SU-DHL-6 (cell line): ENCODE measurements around the gene ZGLP1.

Experiments
- H2AFZ ChIP-seq: fragments of 200-600 bp; sonication (generic); 2 replicates; pipeline ENCODE4 v1.6.1; 2014; ENCODE audit warnings: low read depth, mild to moderate bottlenecking, moderate library complexity, mixed read lengths, antibody characterized with exemption, low read length; ENCODE audit not compliant: severe bottlenecking
- H3F3A ChIP-seq: fragments of 200-600 bp; shearing (Covaris generic); 2 replicates; pipeline ENCODE4 v1.6.0; 2016; ENCODE audit warnings: antibody characterized with exemption, mild to moderate bottlenecking; ENCODE audit not compliant: insufficient read depth
- H3K27ac ChIP-seq: fragments of 200-600 bp; sonication (generic); 2 replicates; pipeline ENCODE4 v1.5.1; 2016; ENCODE audit warnings: low read depth, mild to moderate bottlenecking, low read length, moderate library complexity, mixed read lengths
- H3K27me3 ChIP-seq: fragments of 200-600 bp; sonication (generic), shearing (Covaris generic); 2 replicates; pipeline ENCODE4 v1.6.0; 2014; ENCODE audit warnings: mild to moderate bottlenecking, low read length
- H3K36me3 ChIP-seq: fragments of 200-600 bp; sonication (generic); 2 replicates; pipeline ENCODE4 v1.6.1; 2014; ENCODE audit warnings: mild to moderate bottlenecking, low read length, mixed read lengths
- H3K4me2 ChIP-seq: fragments of 300-600, 200-600 bp; shearing (Covaris generic), sonication (generic); 2 replicates; pipeline ENCODE4 v1.6.0; 2014; ENCODE audit warnings: low read length, low read depth, mild to moderate bottlenecking; ENCODE audit not compliant: poor library complexity, severe bottlenecking
- H3K4me3 ChIP-seq: fragments of 200-600 bp; sonication (generic); 2 replicates; pipeline ENCODE4 v1.5.1; 2014; ENCODE audit warnings: antibody characterized with exemption, low read length, mild to moderate bottlenecking, mixed read lengths; ENCODE audit not compliant: insufficient read depth, poor library complexity, severe bottlenecking
- H3K79me2 ChIP-seq: fragments of 200-600 bp; sonication (generic); 2 replicates; pipeline ENCODE4 v1.6.1; 2014; ENCODE audit warnings: mild to moderate bottlenecking, low read length, moderate library complexity; ENCODE audit not compliant: insufficient read depth
- H3K9ac ChIP-seq: fragments of 200-600 bp; sonication (generic); 2 replicates; pipeline ENCODE4 v1.7.0; 2014; ENCODE audit warnings: mild to moderate bottlenecking, low read length
- H3K9me2 ChIP-seq: fragments of 200-600 bp; sonication (generic); replicated peaks from 2 replicates; pipeline ENCODE4 v1.6.1; 2014; ENCODE audit warnings: low read length; ENCODE audit not compliant: insufficient read depth
- H3K9me3 ChIP-seq: fragments of 200-600 bp; sonication (generic); 2 replicates; pipeline ENCODE4 v1.6.1; 2014; ENCODE audit warnings: low read length, mixed read lengths; ENCODE audit not compliant: insufficient read depth
- H4K20me1 ChIP-seq: fragments of 200-600 bp; sonication (generic); 2 replicates; pipeline ENCODE4 v1.6.1; 2014; ENCODE audit warnings: low read depth, mild to moderate bottlenecking, antibody characterized with exemption, low read length, moderate library complexity, mixed read lengths
- CTCF ChIP-seq: fragments of 200-600 bp; sonication (generic); IDR thresholded peaks from one replicate; pipeline ENCODE4 v1.5.1; 2017; ENCODE audit warnings: antibody characterized with exemption, mild to moderate bottlenecking, low read length, moderate library complexity; ENCODE audit not compliant: insufficient read depth, poor library complexity, severe bottlenecking
- EZH2phosphoT487 ChIP-seq: fragments of 200-600 bp; sonication (generic), shearing (Covaris generic); conservative IDR thresholded peaks from 2 replicates; pipeline ENCODE4 v1.6.1; 2018; ENCODE audit warnings: mild to moderate bottlenecking, antibody characterized with exemption, low read length, moderate library complexity, mixed read lengths

ZGLP1 gene

GRCh38 chr19:10306327-10306726 lies 3.3 kb downstream of the ZGLP1 start:
- H3K79me2 ChIP-seq = no peaks in the 10 kb centered on the region
- no peak overlapping the region for H3K9ac ChIP-seq
- H3K9me3 ChIP-seq = no peaks in the 10 kb centered on the region
- no peak overlapping the region for H2AFZ ChIP-seq
- no peaks in the 10 kb centered on the region for H3K27me3 ChIP-seq
- no peak overlapping the region for H3K4me2 ChIP-seq
- H3K27ac ChIP-seq = no peak overlapping the region
- H3K4me3 ChIP-seq = no peak overlapping the region
- no peak for TF ChIP-seq EZH2phosphoT487
- no peak for TF ChIP-seq CTCF
- H3K9me2 ChIP-seq = no peaks in the 10 kb centered on the region
- H4K20me1 ChIP-seq = no peaks in the 10 kb centered on the region
- H3F3A ChIP-seq = no peaks in the 10 kb centered on the region
- H3K36me3 ChIP-seq = no peaks in the 10 kb centered on the region

- TF ChIP-seq EZH2phosphoT487 (no peak), CTCF (no peak)
- Histone ChIP-seq H3K4me2 (no peak overlapping the region), H3K9ac (no peak overlapping the region)
Measured at GRCh38 chr19:10305139-10305806, 4.3 kb downstream of the ZGLP1 start.

GRCh38 chr19:10299545-10300458 lies 9.8 kb downstream of the ZGLP1 start:
- no peak overlapping the region for H3K4me2 ChIP-seq
- H3K9me3 ChIP-seq = no peaks in the 10 kb centered on the region
- no peak overlapping the region for H3K27ac ChIP-seq
- H3K79me2 ChIP-seq = no peaks in the 10 kb centered on the region
- no peaks in the 10 kb centered on the region for H3K36me3 ChIP-seq
- no peak overlapping the region for H3K9ac ChIP-seq
- H3K4me3 ChIP-seq = no peak overlapping the region
- no peaks in the 10 kb centered on the region for H4K20me1 ChIP-seq
- H2AFZ ChIP-seq = no peak overlapping the region
- no peaks in the 10 kb centered on the region for H3F3A ChIP-seq
- H3K9me2 ChIP-seq = no peaks in the 10 kb centered on the region
- no peak for TF ChIP-seq EZH2phosphoT487
- TF ChIP-seq CTCF = no peak
- H3K27me3 ChIP-seq = no peaks in the 10 kb centered on the region

More at GRCh38 chr19:10305139-10305806, 4.3 kb downstream of the ZGLP1 start:
- Histone ChIP-seq H3K27ac (no peak overlapping the region), H3K9me2 (no peaks in the 10 kb centered on the region), H3K27me3 (no peaks in the 10 kb centered on the region), H2AFZ (no peak overlapping the region), H3K79me2 (no peaks in the 10 kb centered on the region), H3K9me3 (no peaks in the 10 kb centered on the region), H4K20me1 (no peaks in the 10 kb centered on the region), H3K36me3 (no peaks in the 10 kb centered on the region), H3K4me3 (no peak overlapping the region), H3F3A (no peaks in the 10 kb centered on the region)
